ENCODE measurements around the gene BRCA1. TPM values are rescaled to one million over a fixed set of nuclear protein-coding genes. Genes with fewer than 3 reads are reported as not detected.

BRCA1 gene
- total RNA-seq, 1 experiment from 2014 or later = 44.1 TPM

GRCh38 chr17:43069368-43069898, 55.7 kb downstream of the BRCA1 start:
- ChIA-PET POLR2A (no interaction called here), RAD21 (ENCODE audit: low non-redundant PET in 1 of 2, low total read pairs in 2 of 2, uncharacterized antibody in 2 of 2, unreplicated experiment in 2 of 2) (no interaction called here), CTCF (no interaction called here)
- no peaks in the 10 kb centered on the region for H3K9me2 ChIP-seq (ENCODE audit: insufficient read depth)
- DNase-seq (ENCODE audit: low read depth, low spot score) (no peak), ATAC-seq (no peak)
- TF ChIP-seq YY1 (IDR thresholded peaks at IDR 0.05; ENCODE audit: extremely low read depth, insufficient replicate concordance, low read depth, low read length) = no peak
- TF ChIP-seq CEBPB (IDR thresholded peaks at IDR 0.05; ENCODE audit: low read depth) = no peak
- TF ChIP-seq ZNF274 (IDR thresholded peaks at IDR 0.05; ENCODE audit: low read depth, low read length) = no peak
- TF ChIP-seq POLR2AphosphoS5 (IDR thresholded peaks at IDR 0.05; ENCODE audit: low read depth, low read length) = no peak
- no peak for TF ChIP-seq ZFX (IDR thresholded peaks at IDR 0.05)
- TF ChIP-seq TCF7L2 (IDR thresholded peaks at IDR 0.05; ENCODE audit: borderline replicate concordance, extremely low read depth, insufficient read depth, insufficient read length) = no peak
- TF ChIP-seq JUND (IDR thresholded peaks at IDR 0.05) = no peak
- no peak for TF ChIP-seq SRF (IDR thresholded peaks at IDR 0.05; ENCODE audit: low read depth)
- no peak for TF ChIP-seq ATF3 (IDR thresholded peaks at IDR 0.05)
- no peak for TF ChIP-seq SP1 (IDR thresholded peaks at IDR 0.05; ENCODE audit: low read depth)
- no peak for TF ChIP-seq SIN3A (IDR thresholded peaks at IDR 0.05; ENCODE audit: low read depth)
- TF ChIP-seq CTCF (IDR thresholded peaks at IDR 0.05 in 2 of 3, conservative IDR thresholded peaks at IDR 0.05 in 1 of 3; ENCODE audit: borderline replicate concordance in 1 of 3, insufficient read depth in 1 of 3, low read depth in 2 of 3, low read length in 2 of 3) = no peak
- TF ChIP-seq CBX3 (IDR thresholded peaks at IDR 0.05; ENCODE audit: low read depth) = no peak
- no peak overlapping the region for H2AFZ ChIP-seq (ENCODE audit: low read depth, low read length, poor library complexity, severe bottlenecking)
- no peak overlapping the region for H3K9ac ChIP-seq (ENCODE audit: low read length)
- no peaks in the 10 kb centered on the region for H3K79me2 ChIP-seq (ENCODE audit: insufficient read depth, low read length)
- H3K27ac ChIP-seq (ENCODE audit: low read depth, low read length) = no peak overlapping the region
- H3K4me2 ChIP-seq (ENCODE audit: low read length) = no peak overlapping the region
- no peaks in the 10 kb centered on the region for H3K27me3 ChIP-seq (ENCODE audit: insufficient read depth, low read length)
- no peak overlapping the region for H3K4me3 ChIP-seq (replicated peaks in 1 of 2; ENCODE audit: low read depth in 1 of 2, low read length in 2 of 2)
- H3K9me3 ChIP-seq (ENCODE audit: control insufficient read depth in 1 of 2, insufficient read depth in 1 of 2, low read depth in 1 of 2, low read length in 2 of 2) = no peaks in the 10 kb centered on the region
- intact Hi-C loops (cut with micrococcal nuclease) = no loop called here
- H4K20me1 ChIP-seq (ENCODE audit: insufficient read depth) = no peaks in the 10 kb centered on the region
- H3K4me1 ChIP-seq (ENCODE audit: control insufficient read depth in 1 of 2, insufficient read depth in 2 of 2, low read length in 2 of 2) = no peaks in the 10 kb centered on the region
- no TSS peak for BruUV-seq (replicated peaks)
- peaks cover 6 to 14% of the 10 kb centered on the region in 2 experiments; a peak in 3 of 4 replicates for H3K36me3 ChIP-seq (ENCODE audit: control insufficient read depth in 1 of 2, insufficient read depth in 2 of 2, low read length in 2 of 2)
